GM21576 (cell line): ENCODE data around the gene C12orf76.
"Not testable (repeated sequence)": the region's sequence is repeated elsewhere in the genome, so short reads cannot be mapped to it uniquely, and the experiment has no call there.

ENCODE experiments used
- ATAC-seq: cut with Tn5 transposase; IDR thresholded peaks from one replicate; pipeline ENCODE4 v1.9.1; 2021; ENCODE audit warnings: mild to moderate bottlenecking, moderate library complexity; ENCODE audit not compliant: unreplicated experiment

The C12orf76 gene

DNA sequence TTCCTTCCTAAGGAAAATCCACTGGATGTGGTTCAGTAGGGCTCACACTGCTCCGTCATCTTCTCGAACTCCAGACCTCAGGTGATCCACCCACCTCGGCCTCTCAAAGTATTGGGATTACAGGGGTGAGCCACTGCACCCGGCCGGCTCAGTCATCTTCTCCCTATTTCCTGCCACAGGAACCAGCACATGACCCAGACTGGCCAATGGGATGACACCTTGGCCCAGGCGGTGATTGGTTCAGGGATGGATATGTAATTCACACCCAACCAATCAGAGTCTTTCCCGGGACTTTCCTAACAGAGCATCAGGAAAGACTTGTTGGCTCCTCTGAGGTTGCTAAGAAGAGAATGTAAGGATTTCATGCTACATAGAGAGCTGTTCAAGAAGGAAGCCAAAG, 19.2 kb upstream of the C12orf76 start:
- no peak for ATAC-seq

DNA sequence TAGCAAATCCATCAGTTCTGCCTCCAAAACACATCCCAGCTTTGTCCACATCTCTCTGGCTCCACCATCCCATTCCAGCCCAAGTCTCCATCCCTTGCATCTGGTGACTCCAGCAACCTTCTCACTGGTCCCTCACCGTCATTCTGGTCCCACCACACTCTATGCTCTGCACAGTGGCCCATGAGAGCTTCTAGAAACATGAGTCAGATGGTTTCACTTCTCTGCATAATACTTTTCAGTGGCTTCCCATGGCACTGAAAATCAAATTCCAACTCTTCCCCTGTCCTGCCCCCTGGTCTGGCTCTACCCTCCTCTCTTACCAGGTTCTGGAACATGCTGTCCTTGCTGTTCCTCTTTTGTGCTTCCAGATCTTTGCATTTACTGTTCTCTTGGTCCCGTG, 17.2 kb upstream of the C12orf76 start:
- ATAC-seq, result no peak

DNA sequence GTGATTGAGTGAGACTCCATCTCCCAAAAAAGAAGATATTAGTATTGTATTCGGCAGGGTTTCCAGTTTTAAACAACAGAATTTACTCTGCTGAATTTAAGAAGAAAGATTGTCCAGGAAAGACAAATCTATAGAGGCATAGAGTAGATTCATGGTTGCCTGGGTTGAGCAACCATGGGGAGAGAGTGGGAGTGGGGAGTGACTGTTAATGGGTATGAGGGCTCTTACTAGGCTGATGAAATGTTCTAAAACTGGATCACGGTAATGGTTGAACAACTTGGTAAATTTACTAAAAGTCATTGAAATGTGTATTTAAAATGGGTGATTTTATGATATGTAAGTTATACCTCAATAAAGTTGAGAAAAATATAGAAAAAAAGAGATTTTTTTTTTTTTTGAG, 13.9 kb upstream of the C12orf76 start:
- no peak for ATAC-seq

DNA sequence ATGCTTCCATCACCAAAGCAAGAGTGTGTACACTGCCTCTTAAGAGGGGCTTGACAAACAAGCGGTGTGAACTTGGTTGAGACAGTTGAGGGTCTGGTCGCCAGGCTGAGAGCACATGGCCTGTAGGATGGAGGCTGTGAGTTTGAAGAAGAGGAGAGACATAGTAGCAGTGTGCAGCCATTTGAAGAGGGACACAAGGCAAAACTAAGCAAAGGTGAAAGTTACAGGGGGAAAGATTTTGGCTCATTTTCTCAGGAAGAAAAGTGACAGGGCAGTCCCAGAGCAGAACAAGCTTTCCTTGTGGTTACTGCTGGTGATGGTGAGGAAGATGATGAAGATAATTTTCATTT, 11.3 kb upstream of the C12orf76 start:
- no peak for ATAC-seq

DNA sequence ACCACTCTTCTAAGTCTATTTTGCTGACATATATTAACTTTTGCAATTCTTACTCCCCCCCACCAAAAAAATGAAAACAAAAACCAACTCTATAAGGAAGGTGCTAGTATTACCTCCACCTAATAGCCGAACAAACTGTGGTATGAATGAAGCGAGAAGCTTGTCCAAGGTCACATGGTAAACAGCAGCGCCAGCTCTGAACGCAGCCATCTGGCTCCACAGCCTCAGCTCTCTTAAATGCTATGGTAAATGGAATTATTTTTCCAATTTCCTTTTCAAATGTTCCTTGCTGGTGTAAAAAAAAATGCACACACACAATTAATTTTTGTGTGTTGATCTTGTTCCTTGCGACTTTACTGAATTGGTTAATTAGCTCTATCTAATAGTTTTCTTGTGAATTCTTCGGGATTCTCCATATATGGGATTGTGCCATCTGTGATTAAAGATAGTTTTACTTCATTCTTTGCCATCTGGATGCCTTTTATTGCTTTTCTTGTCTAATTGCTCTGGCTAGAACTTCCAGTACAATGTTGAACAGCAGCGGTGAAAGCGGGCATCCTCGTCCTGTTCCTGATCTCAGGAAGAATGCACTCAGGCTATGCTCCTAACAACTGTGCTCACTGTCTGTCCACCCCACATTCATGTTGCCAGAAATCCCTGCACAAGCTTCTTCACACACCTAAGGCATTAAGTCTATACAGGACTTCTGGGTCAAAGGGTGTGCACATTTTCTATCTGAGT, 10.7 kb upstream of the C12orf76 start:
- no peak for ATAC-seq

DNA sequence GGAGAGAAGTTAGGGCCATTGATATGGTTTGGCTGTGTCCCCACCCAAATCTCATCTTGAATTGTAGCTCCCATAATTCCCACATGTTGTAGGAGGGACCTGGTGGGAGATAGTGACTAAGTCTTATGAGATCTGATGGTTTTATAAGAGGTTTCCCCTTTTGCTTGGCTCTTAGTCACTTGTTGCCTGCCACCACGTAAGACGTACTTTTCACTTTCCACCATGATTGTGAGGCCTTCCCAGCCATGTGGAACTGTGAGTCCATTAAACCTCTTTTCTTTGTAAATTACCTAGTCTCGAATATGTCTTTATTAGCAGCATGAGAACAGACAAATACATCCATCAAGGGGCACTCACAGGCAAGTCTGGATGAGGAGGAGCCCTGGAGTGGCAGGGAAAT, 8.3 kb upstream of the C12orf76 start:
- not testable (repeated sequence) for ATAC-seq

DNA sequence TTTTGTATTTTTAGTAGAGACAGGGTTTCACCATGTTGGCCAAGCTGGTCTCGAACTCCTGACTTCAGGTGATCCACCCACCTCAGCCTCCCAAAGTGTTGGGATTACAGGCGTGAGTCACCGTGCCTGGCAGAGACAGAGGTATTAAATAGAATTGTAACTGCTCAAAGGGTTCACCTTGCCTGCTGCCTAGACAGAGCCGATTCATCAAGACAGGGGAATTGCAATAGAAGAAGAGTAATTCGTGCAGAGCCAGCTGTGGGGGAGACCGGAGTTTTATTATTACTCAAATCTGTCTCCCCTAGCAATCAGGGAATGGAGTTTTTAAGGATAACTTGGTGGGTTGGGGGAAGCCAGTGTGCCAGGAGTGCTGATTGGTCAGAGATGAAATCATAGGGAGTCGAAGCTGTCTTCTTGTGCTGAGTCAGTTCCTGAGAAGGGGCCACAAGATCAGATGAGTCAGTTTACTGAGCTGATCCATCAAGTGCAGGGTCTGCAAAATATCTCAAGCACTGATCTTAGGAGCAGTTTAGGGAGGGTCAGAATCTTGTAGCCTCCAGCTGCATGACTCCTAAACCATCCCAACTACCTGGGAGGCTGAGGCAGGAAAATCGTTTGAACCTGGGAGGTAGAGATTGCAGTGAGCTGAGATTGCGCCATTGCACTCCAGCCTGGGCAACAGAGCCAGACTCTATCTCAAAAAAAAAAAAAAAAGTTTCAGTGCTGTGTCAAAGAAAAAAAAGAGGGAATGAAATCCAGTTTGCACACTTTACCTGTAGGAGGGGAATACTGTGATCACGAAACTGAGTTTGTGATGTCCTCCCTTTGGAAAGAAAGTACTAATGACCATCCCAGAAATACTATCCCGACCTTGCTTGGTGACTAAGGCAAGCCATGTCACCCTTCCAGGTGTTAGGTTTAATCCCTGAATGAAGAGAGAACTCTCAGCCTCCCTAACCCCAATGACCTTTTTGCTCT, 7.3 kb upstream of the C12orf76 start:
- ATAC-seq, result not testable (repeated sequence)

DNA sequence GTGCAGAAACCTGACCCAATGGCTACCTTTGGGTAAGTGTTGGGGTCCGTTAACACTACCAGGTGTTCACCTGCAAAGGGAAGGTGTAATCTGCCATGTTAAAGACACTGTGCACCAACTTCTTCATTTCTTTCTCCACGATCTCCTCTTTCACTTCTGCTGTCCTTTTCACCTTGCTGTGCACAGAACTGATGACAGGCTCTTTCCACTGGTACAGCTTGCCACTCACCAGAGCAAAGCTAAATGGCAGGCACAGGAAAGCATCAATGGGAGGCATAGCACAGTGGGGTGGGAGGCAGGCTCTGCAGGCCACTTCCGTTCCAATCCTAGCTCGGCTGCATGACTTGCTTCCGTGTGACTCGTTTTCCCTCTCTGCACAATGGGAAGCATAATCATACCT, 2.6 kb upstream of the C12orf76 start:
- no peak for ATAC-seq

DNA sequence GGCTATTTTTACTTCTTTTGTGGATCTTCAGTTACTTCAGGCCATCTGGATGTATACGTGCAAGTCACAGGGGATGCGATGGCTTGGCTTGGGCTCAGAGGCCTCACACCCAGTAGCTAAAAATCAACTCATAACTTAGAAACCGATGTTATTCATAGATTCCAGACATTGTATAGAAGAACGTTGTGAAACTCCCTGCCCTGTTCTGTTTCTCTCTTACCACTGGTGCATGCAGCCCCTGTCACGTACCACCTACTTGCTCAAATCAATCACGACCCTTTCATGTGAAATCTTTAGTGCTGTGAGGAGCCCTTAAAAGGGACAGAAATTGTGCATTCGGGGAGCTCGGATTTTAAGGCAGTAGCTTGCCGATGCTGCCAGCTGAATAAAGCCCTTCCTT, 1.3 kb upstream of the C12orf76 start:
- ATAC-seq, result not testable (repeated sequence)

DNA sequence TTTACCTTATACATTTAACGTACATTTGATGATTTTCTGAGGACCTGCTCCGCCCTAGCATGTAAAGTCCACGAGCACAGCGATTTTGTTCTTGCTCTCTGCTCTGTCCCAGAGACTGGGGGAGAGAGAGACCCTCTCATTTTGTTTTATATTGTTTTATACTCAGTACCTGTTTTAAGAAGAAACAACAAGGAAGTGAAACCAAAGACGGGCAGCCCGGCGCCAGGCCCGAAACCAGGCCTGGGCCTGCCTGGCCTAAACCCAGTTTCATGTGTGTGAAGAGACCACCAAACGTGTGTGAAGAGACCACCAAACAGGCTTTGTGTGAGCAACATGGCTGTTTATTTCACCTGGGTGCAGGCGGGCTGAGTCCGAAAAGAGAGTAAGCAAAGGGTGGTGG, 712 bp upstream of the C12orf76 start:
- not testable (repeated sequence) for ATAC-seq

DNA sequence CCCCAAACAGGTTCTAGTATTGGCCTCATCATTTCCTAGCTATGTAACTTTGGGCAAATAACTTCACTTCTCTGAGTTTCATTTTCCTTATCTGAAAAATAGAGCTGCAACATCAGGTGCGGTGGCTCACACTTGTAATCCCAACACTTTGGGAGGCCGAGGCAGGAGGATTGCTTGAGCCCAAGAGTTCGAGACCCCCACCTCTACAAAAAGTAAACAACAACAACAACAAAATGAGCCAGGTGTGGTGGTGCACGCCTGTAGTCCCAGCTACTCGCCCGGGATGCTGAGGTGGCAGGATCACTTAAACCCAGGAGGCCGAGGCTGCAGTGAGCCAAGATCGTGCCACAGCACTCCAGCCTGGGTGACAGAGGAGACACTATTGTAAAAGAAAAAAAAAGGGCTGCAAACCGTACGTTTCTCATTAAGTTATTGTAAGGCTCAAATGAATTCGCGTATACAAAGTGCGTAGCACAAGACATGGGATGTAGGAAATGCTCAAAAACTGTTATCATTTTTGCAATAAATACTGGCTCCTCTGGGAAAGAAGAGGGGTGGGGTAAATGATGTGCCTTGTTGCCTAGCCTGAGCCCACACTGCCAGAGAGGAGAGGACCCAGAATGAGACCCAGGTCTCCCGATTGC, 903 bp downstream of the C12orf76 start:
- ATAC-seq, result no peak

DNA sequence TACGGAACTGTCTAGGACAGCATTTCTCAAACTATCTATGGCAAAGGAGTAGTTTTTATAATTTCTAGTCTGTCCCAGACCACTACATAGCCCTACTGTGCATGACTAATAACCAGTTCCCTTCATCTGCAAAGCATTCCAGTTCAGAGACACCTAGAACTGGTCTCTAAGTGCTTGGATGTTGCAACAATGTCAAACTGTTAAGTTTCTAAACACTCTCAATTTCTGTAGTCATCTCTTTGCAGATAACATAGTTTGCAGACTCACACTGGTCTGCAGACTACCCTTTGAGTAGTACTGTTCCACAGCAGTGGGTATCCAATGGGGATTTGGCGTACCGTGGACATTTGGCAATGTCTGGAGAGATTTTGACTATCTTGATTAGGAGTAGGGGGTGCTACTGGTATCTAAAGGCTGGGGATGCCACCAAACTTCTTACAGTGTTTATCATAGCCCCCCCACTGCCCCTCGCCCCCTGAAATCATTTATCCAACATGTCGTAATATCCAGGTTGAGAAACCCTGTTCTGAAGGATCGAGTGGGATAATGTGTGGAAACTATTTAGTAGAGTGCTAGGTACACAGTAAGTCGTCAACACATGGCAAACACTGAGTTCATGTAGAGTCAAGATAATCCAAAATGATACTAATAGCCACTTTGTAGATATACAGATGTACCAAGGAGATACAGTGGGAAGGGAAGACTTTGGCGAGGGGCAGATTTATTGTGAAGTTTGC, 1.7 kb downstream of the C12orf76 start:
- no peak for ATAC-seq

DNA sequence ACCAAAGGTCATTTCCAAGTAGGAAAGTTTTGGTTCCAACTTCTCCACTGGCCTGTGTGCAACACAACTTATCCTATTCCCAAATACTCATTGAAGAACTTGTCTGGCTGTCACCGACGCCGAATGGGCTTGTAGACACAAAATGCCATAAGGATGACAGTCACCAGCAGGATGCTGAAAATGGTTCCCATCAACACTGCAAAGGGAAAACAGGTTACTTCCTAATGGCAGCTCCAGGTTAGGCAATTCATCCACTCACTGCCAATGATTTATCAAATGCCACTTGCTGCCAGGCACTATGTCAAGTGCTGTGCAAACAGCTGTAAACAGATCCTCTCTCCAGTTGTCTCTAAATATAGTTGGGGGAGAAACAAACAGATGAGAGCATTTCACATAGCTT, 6.1 kb downstream of the C12orf76 start:
- ATAC-seq, result no peak

DNA sequence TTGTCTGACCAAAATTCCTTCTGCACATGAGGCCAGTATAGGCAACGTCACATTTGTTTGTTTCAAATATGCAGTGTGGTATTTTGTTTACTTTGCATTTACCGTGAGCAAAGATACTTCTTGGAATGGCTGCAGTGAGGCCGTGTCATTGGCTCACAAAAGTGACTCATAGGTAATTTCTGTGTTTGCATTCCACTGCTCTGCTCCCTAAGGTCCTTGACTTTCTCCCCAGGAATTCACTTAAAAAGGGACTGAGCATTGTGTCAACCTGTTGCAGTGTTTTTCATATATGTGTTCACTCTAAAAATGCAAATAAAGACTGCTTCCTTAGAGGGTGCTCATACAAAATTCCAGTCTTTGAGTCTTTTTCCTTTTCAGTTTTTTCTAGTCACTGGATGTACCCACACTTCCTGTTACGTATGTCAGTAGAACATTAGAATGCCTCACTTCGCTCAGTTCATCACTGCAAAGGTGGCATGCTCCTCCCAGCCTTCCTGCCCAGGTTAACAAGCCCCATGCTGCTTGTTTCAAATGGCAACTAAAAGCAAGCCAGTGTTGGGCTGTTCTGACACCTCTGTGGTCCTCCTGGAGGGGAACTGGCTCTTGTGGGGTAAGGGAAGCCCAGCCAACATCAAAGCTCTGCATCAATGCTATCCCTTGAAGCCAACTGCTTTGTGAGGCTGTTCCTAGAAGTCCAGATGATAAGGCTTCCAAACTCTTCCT, 9.1 kb downstream of the C12orf76 start:
- no peak for ATAC-seq

DNA sequence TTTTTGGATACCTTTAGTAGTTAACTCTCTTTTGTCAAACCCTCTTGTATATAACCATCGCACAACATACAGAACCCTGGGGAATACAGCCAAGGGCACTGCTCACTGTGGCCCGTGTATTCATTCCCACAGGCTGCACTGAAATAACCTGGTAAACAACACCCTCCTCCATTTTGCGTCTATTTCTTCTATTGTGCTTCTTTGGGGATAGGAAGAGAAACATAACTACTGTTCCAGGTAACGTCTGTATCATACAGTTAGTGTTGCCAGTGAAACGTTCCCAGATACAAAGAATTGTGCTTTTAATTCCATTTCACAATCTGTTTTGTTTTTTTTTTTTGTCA, 9.6 kb downstream of the C12orf76 start:
- ATAC-seq, result no peak

DNA sequence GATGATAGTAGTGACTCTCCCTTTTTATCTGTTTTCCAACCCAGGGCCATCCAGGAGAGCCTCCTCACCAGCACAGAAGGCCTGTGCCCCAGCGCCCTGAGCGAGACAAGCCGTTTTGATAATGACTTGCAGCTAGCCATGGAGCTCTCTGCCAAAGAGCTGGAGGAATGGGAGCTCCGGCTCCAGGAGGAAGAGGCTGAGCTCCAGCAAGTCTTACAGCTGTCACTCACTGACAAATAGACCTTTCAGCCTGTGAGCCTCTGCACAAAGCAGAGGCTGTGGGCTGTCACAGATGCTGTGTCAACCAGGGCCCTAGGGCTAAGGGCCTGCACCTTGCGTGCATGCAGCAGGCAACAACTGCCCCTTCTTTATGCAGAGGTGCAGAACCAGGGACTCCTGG, 11.0 kb downstream of the C12orf76 start:
- no peak for ATAC-seq

DNA sequence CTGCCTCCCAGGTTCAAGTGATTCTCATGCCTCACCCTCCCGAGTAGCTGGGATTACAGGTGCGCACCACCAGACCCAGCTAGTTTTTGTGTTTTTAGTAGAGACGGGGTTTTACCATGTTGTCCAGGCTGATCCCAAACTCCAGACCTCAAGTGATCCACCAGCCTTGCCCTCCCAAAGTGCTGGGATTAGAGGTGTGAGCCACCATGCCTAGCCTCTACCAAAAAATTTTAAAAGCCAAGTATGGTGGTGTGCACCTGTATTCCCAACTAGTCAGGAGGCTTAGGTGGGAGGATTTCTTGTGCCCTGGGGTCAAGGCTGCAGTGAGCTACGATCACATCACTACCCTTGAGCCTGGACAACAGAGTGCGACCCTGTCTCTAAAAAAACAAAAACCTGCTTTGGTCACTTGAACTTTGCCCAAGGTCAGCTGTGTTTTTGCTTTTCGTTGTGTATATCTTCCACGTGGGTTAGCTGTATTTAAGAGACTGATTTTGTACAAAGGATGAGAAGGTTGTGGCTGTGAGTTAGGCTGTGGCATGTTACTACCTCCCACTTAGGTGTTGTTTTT, 12.7 kb downstream of the C12orf76 start:
- no peak for ATAC-seq

DNA sequence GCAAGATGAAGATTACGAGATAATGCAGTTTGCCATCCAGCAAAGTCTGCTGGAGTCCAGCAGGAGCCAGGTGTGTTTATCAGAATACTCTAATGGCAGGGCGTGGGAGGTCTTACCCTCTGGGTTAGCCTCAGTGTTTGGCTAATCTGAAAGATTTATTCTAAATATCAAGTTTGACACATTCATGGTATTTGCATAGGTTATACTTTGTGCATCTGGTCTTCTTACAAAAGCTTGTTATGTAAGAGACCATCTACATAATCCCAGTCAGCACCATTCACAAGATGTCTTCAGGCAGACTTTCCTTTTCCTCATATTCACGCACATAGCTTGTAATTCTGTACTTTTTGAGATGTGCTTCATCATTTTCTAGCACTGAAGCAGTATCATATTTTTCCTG, 14.4 kb downstream of the C12orf76 start:
- ATAC-seq, result no peak

DNA sequence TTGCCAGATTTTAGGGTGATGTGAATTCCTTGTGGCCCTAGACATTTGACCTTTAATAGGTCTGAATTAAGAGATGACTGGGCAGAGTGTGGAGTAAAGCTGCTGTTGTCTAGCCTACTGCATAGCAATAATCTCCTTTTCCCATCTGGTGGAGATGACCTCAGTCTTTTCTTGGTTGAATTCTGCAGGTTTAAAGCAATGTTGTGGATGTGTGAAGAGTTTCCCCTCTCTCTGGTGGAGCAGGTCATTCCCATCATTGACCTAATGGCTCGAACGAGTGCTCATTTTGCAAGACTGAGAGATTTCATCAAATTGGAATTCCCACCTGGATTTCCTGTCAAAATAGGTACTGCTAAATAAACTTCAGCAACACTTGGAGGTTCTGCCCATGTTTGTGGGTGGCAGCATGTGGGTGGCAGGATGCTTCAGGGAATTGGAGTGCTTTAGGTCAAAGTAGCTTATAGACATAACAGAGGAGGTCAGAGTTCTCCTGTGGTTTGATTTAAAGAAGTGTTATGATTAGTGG, 19.0 kb downstream of the C12orf76 start:
- no peak for ATAC-seq

DNA sequence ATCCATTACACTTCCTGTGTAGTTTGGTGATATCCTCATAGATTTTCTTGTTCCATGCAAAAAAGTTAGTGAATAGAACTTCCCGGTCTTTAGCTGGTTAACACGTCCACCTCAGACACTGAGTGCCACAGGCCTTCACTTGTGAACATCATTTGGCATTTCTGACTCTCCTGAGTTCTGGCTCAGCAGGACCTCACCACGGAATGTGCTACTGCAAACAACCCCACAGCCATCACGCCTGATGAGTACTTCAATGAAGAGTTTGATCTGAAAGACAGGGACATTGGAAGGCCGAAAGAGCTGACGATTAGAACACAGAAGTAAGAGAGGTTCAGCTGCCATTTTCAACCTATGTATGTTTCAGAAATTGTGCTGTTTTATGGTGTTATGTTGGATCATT, 20.0 kb downstream of the C12orf76 start:
- ATAC-seq, result no peak
